Measurements from ENCODE around the gene AQP2.

Gene AQP2

GRCh38 chr12:49961111-49961922 lies 10.8 kb downstream of the AQP2 start, which contains the start of gene AQP5:
AQP5 (plus strand) TSS chr12:49961872; CDS start chr12:49962018, 146 bp downstream.
- no peak for TF ChIP-seq GATA3 (IDR thresholded peaks at IDR 0.05; ENCODE audit: low read depth, low read length)
- no peak for TF ChIP-seq GATA2 (IDR thresholded peaks at IDR 0.05; ENCODE audit: low read depth, low read length)

GRCh38 chr12:49961993-49962764 lies 11.6 kb downstream of the AQP2 start:
- no peak for TF ChIP-seq GATA2 (IDR thresholded peaks at IDR 0.05; ENCODE audit: low read depth, low read length)
- no peak for TF ChIP-seq GATA3 (IDR thresholded peaks at IDR 0.05; ENCODE audit: low read depth, low read length)

GRCh38 chr12:49962861-49963765 lies 12.6 kb downstream of the AQP2 start:
- no peak for TF ChIP-seq GATA3 (IDR thresholded peaks at IDR 0.05; ENCODE audit: low read depth, low read length)
- TF ChIP-seq GATA2 (IDR thresholded peaks at IDR 0.05; ENCODE audit: low read depth, low read length) = no peak

- no peak for TF ChIP-seq GATA2 (IDR thresholded peaks at IDR 0.05; ENCODE audit: low read depth, low read length)
- no peak for TF ChIP-seq GATA3 (IDR thresholded peaks at IDR 0.05; ENCODE audit: low read depth, low read length)
Observed at GRCh38 chr12:49963976-49964815, 13.7 kb downstream of the AQP2 start.

GRCh38 chr12:49964849-49965624 lies 14.5 kb downstream of the AQP2 start:
- TF ChIP-seq GATA2 (IDR thresholded peaks at IDR 0.05; ENCODE audit: low read depth, low read length) (no peak), GATA3 (IDR thresholded peaks at IDR 0.05; ENCODE audit: low read depth, low read length) (no peak)

GRCh38 chr12:49965836-49966235 lies 15.3 kb downstream of the AQP2 start:
- TF ChIP-seq GATA3 (IDR thresholded peaks at IDR 0.05; ENCODE audit: low read depth, low read length) = no peak
- TF ChIP-seq GATA2 (IDR thresholded peaks at IDR 0.05; ENCODE audit: low read depth, low read length) = no peak

GRCh38 chr12:49966511-49967041 lies 16.0 kb downstream of the AQP2 start:
- TF ChIP-seq GATA2 (IDR thresholded peaks at IDR 0.05; ENCODE audit: low read depth, low read length) = no peak
- TF ChIP-seq GATA3 (IDR thresholded peaks at IDR 0.05; ENCODE audit: low read depth, low read length) = no peak

- TF ChIP-seq GATA2 (IDR thresholded peaks at IDR 0.05; ENCODE audit: low read depth, low read length) = no peak
- TF ChIP-seq GATA3 (IDR thresholded peaks at IDR 0.05; ENCODE audit: low read depth, low read length) = no peak
Observed at GRCh38 chr12:49967042-49967776, 16.7 kb downstream of the AQP2 start.

- TF ChIP-seq GATA2 (IDR thresholded peaks at IDR 0.05; ENCODE audit: low read depth, low read length) (no peak), GATA3 (IDR thresholded peaks at IDR 0.05; ENCODE audit: low read depth, low read length) (no peak)
Observed at GRCh38 chr12:49967777-49968250, 17.3 kb downstream of the AQP2 start.

GRCh38 chr12:49968471-49968870 lies 17.9 kb downstream of the AQP2 start:
- TF ChIP-seq GATA2 (IDR thresholded peaks at IDR 0.05; ENCODE audit: low read depth, low read length) = no peak
- TF ChIP-seq GATA3 (IDR thresholded peaks at IDR 0.05; ENCODE audit: low read depth, low read length) = no peak

GRCh38 chr12:49969027-49969426 lies 18.5 kb downstream of the AQP2 start:
- TF ChIP-seq GATA3 (IDR thresholded peaks at IDR 0.05; ENCODE audit: low read depth, low read length) (no peak), GATA2 (IDR thresholded peaks at IDR 0.05; ENCODE audit: low read depth, low read length) (no peak)
